ENCODE data around the gene ATAT1. TPM values are rescaled to one million over a fixed set of nuclear protein-coding genes. Genes with fewer than 3 reads are reported as not detected.

Gene ATAT1
- total and polyA plus RNA-seq, 2 of the 13 experiments (the other 11 are each of a cell fraction or from before 2014, with no cell fraction given): 9.2 to 23.6 TPM

- no peak for TF ChIP-seq FOXO4 (CRISPR knock-in tag; conservative IDR thresholded peaks at IDR 0.05)
- TF ChIP-seq POGZ (CRISPR knock-in tag; IDR thresholded peaks at IDR 0.05): peak; percentile 1; the same call in 1 of the 2 replicates
- 0 out of 2 replicates have a peak, but pooled peaks have one; percentile 8 for TF ChIP-seq KDM3A (CRISPR knock-in tag; IDR thresholded peaks at IDR 0.05; ENCODE audit: low read depth)
- TF ChIP-seq ZNF280D (CRISPR knock-in tag; IDR thresholded peaks at IDR 0.05): 0 out of 2 replicates have a peak, but pooled peaks have one; percentile 3
- no peak for TF ChIP-seq ZNF280B (CRISPR knock-in tag; IDR thresholded peaks at IDR 0.05; ENCODE audit: borderline replicate concordance)
- no peak for TF ChIP-seq HMGA1 (CRISPR knock-in tag; conservative IDR thresholded peaks at IDR 0.05)
- no peak for TF ChIP-seq CREB1 (IDR thresholded peaks at IDR 0.05)
- peak; percentile 36; the same call in 1 of the 2 replicates for TF ChIP-seq CREB1 (CRISPR knock-in tag; IDR thresholded peaks at IDR 0.05)
- no peak for TF ChIP-seq TRAFD1 (CRISPR knock-in tag; IDR thresholded peaks at IDR 0.05; ENCODE audit: borderline replicate concordance)
- TF ChIP-seq ZNF598 (CRISPR knock-in tag; IDR thresholded peaks at IDR 0.05; ENCODE audit: borderline replicate concordance): 0 out of 2 replicates have a peak, but pooled peaks have one; percentile 1
- no peak for TF ChIP-seq EEA1 (CRISPR knock-in tag; IDR thresholded peaks at IDR 0.05; ENCODE audit: borderline replicate concordance)
- TF ChIP-seq ERF (CRISPR knock-in tag; IDR thresholded peaks at IDR 0.05): no peak
- TF ChIP-seq ARNTL (CRISPR knock-in tag; IDR thresholded peaks at IDR 0.05): 0 out of 2 replicates have a peak, but pooled peaks have one; percentile 14
- no peak for TF ChIP-seq GPN1 (CRISPR knock-in tag; IDR thresholded peaks at IDR 0.05; ENCODE audit: borderline replicate concordance)
- TF ChIP-seq SIX1 (CRISPR knock-in tag; IDR thresholded peaks at IDR 0.05; ENCODE audit: borderline replicate concordance): 0 out of 2 replicates have a peak, but pooled peaks have one; percentile 4
- TF ChIP-seq BRCA1 (CRISPR knock-in tag; IDR thresholded peaks at IDR 0.05): 0 out of 2 replicates have a peak, but pooled peaks have one; percentile 11
- TF ChIP-seq JUN (CRISPR knock-in tag; IDR thresholded peaks at IDR 0.05): peak; percentile 15; the same call in 1 of the 2 replicates
- TF ChIP-seq ZNF777 (CRISPR knock-in tag; IDR thresholded peaks at IDR 0.05): 0 out of 2 replicates have a peak, but pooled peaks have one; percentile 8
- TF ChIP-seq ATF2 (CRISPR knock-in tag; IDR thresholded peaks at IDR 0.05): no peak
- 0 out of 2 replicates have a peak, but pooled peaks have one; percentile 7 for TF ChIP-seq NR2F2 (IDR thresholded peaks at IDR 0.05; ENCODE audit: borderline replicate concordance, low read depth)
- no peak for TF ChIP-seq HNRNPK (IDR thresholded peaks at IDR 0.05; ENCODE audit: low read depth, low read length, poor library complexity, severe bottlenecking)
- TF ChIP-seq ZNF709 (CRISPR knock-in tag; IDR thresholded peaks at IDR 0.05): 0 out of 2 replicates have a peak, but pooled peaks have one; percentile 21
Observed at GRCh38 chr6:30655743-30656094, 29.0 kb downstream of the ATAT1 start (continued).
